GM21825 (cell line): ENCODE results near the gene CREB3L4.

Experiments
- ATAC-seq: cut with Tn5 transposase; IDR thresholded peaks from one replicate; pipeline ENCODE4 v1.9.1; 2021; ENCODE audit warnings: mild to moderate bottlenecking, moderate library complexity; ENCODE audit not compliant: unreplicated experiment

Gene CREB3L4, protein sequence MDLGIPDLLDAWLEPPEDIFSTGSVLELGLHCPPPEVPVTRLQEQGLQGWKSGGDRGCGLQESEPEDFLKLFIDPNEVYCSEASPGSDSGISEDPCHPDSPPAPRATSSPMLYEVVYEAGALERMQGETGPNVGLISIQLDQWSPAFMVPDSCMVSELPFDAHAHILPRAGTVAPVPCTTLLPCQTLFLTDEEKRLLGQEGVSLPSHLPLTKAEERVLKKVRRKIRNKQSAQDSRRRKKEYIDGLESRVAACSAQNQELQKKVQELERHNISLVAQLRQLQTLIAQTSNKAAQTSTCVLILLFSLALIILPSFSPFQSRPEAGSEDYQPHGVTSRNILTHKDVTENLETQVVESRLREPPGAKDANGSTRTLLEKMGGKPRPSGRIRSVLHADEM

DNA sequence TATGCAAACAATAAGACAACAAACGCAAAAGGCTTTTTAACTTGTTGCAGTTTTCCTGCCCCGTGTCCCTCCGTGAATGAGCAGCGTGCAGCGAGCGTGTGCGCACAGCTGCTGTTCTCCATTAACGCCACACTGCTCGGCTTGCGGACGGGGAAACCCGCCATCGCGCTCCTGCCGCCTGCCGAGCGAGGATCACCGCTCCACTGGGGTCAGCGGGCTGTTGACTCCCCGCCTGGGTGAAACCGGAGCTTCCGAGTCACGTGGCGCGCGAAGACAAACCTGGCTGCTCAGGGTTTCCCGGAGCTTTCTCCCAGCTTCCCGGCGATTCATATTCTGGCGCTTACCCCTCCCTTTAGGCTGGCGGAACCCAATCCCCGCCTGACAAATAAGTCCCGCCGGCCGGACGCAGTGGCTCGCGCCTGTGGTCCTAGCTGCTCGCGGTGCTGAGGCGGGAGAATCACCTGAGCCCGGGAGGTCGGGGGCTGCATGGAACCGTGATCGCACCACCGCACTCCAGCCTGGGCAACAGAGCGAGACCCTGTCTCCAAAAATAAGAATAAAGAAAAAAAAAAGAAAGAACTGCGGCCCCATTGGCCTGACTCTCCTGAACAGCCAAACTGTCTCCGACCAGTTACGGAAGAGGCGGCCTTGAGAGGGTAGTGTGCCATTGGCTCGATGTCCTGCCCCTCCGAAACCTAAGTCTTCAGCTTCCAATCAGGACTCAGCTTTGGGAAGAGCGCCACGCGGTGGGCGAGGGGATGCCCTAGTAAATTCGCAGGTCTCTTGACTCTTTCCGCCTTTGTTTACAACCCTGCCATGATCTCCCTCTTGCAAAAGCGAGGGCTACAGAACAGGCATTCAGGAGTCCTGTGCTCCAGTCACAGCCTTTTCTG lies at the start of gene CREB3L4:
TSS of gene CREB3L4 (plus strand) at position 796 of the 893 bp plus-strand sequence. CDS start 624 bp downstream, outside the sequence.
- ATAC-seq, result peak; percentile 64

DNA sequence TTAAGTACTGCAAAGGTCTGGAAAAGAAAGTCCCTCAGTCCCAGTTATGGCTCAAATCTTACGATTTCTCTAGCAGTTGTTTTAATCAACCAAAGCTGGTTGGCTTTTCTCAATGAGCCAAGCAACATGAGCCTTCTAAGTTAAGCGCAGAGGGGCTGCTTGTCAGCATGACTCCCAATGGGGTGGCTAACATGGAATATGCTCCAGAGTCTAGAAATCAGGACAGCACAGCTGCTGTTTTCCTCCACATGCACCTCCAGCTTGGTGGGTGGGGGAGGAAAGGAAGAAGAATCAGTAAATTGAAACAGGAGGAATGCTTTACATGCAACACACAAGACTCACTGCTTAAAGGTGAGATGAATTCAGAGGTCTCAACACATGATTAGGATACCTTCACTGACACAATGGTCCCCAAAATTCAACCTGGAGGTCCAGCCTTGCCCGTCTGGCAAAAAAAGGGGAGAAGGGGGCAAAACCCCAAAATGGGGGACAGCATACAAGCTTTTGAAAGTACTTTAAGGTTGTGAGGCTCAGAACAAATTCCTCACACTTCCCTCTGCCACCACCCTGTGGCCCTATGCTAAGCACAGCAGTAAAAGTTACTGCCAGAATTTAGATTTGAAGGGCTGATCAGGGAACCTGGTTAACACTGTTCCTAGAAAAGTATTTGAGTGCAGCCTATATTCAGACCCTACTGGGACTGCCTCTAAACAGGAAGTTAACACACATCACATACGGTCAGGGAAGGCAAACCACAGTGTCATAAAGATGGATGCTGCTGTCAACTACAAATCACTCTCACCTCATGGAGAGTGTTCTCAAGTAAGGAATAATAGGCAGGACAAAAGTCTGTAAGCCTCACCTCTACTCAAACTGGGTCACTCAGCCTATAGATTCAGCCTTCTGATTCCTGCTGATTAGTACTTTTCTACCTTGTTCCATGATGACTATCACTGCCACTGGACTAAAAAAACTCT lies 47.5 kb upstream of the CREB3L4 start:
- ATAC-seq, result no peak

DNA sequence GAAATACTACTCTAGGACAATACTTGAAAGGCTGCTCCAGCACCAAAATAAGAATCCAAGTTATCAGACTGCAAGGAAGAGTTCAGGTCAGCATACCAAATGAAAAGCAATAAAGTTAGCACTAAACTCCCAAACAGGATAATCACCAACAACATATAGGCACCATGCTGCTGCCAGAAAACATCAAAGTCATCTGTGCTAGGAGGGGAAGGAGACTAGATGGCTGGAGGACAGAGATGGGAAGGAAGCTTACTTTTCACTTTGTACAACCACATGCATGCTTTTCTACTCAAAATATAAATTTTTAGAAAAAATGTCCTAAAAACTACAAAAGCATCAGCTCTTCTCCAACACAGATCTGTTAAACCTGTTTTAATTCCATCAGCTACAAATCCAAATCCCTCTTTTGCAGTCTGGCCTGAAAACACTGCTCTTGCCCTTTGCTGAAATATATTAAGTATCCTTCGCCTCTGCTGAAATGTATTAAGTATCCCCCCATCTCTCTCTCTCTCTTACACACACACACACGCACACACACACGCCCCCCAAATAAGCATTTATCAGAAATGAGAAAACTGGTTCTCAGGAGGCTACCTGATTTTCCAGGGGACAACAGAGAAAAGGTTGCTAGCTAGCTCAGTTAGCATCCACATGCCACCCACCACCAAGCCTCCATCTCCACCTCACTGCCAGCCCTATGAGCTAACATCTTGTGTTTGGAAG lies 46.5 kb upstream of the CREB3L4 start:
- no peak for ATAC-seq

DNA sequence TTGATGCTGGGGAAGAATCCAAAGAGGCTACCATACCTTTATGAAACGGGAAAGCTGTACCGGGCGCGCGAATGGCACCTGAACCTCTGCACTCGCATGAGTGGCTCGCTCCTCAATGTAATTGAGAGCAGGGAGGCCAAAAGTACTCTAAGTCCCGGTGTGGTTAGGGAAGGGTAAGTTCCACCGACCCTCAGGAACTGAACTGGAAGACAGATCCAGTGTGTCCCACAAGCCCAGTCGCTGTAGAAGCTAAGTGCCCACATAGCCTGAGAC lies 46.0 kb upstream of the CREB3L4 start:
- no peak for ATAC-seq

DNA sequence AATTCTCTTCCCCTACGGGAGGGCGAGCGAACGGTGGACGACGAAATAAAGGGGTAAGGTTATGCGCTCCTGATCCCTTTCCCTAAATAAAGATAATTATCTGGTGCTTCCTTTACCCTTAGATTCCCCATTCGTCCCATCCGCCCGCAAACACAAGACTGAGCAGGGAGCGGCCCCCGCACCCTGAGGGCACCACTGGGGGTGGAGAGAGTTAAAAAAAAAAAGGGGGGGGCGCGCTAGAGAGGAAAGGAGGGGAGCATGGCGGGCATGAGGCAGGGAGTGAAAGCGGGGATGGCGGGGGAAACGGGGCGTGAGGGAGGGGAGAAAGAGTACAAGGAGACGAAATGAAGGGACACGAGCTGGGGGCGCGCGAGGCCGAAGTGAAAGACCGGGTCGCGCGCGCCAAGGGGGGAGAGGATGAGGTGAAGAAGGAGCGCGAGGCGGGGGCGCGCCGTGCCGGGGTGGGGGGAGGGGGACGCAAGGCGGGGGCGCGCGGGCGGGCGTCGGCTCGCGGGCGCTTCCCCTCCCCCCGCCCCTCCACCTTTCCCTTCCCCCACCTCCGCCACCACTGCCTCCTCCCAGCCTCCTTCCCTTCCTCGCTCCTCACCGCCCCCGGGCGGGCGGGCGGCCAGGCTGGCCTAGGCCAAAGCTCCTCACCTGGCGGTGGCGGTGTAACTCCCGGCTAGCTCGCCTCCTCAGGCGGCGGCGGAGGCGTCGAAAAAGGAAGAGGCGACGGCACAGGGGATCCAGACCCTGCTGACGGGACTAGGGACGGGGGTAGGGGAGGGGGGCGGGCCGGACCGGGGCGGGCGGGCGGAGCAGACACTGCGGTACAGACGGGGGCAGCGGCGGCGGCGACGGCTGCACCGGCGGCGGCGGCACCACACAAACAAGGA lies 45.4 kb upstream of the CREB3L4 start:
- ATAC-seq, result peak; percentile 35

DNA sequence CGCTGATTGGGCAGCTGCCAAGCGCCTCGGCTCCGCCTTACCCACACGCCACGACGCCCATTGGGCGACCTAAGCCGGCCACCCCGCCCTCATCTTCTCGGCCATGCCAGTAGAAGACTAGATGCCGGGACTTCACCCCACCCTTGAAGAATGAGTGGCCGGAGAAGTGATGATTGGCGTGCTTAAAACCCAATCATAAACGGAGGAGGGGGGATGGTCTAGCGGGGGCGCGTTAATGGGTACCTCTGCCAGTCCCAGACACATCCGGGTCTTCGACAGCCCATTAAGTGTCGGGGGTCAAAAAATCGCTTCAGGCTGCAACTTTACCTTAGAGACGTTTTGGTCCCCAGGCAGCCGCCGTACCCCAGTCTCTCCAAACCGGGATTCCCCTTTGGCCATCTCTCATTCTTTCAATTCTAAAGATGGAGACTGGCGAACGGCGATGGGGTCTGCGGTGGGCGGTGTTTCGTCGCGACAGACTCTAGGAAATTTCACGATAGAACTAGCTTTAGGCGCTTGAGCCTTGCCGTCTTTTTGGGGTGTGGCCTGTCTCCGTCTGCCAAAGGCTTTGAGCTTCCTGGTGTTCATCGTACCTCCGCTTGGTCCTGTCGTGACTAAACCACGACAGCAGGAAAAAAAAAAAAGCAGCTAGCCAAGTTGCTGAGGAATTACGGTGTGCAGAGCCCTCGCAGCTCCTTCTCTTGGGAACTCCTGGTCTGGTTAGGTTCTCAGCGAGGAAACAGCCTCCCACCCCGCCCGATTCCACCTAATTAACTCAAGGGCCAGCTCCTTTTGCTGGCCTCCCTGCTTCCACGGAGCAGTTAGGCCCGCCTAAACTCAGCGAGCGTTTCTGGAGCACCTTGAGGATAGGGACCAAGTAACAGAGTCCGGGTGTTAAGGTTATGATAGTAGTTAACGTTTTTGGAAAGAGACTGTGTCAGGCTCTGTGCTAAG lies 44.5 kb upstream of the CREB3L4 start, which contains the start of gene GATAD2B:
TSS of gene GATAD2B (minus strand) at position 1 of the 954 bp plus-strand sequence. CDS start 94,625 bp downstream, outside the sequence.
- peak; percentile 86 for ATAC-seq

DNA sequence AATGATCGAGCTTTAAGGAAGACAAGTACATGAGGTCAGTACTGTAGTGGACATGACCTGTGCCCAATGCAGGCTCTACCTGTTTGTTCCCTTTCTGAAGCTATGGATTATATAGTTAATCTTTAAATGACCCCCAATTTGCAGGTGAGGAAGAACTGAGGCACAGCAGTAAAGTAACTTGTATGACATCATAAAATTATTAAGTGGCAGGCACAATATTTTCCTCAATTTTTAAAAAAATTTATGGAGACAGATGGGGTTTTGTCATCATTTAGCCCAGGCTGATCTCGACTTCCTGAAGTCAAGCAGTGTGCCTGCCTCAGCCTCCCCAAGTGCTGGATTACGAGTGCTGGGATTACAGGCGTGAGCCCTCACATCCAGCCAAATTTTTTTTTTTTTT lies 41.3 kb upstream of the CREB3L4 start:
- ATAC-seq, result no peak

DNA sequence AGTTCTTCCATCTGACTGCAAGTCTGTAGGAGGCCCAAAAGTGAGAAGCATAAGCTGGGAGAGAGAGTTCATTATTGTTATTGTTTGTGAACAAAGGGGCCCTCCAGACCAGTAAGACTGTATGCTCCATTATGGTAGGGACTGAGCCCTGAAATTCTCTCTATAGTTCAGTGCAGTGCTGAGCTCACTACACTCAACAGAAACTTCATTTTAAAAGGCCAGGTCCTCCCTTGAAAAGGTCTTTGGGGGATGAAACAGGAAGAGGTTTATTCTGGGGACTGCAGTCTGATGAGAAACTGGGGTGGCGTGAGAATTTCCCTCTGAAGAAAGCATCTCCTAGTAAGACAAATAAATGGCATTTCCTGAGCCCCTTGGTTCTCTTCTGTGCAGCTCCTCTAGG lies 39.5 kb upstream of the CREB3L4 start:
- ATAC-seq, result no peak

DNA sequence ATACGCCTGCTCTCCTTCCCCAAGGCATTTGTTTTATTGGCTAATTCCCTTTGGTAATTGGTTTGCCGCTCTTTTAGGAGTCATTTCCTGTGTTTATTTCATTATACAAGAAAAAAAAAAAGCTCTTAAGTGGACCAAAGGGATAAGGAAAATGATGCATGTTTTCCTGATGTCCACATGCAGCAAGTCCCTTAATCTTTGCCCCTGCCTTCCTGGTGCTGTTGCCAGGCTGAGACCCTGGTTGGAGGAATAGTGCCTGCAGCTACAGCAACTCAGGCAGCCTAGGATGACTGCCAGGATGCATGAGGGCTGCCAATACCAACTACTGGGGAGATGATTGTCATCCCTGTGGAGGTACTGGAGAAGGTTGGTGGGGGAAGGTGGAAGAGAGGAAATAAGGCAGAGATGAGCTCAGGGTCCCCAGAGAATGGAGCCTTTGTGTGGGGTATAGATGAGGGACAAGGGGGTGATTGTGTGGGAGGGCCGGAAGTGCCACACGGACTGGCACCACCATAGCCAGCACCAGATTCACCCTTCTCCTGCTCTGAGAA lies 38.8 kb upstream of the CREB3L4 start:
- no peak for ATAC-seq

DNA sequence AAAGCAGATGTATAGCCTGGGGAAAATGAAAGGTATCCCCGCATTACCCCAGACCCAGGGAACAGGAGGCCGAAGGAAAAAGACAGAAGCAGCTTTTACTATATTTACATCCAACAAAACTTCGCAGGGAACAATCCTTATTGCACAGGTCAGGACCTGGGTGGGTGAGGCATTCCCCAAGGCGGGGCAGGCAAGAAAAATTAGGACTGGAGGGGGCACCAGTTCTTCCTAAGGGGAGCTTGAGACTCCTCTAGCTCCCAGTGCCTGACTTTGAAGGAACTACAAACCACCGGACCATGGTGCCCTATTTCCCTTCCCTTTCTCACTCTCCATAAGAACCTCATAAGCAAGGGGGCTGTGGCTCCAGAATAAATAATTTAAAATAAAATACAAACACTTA lies 38.3 kb upstream of the CREB3L4 start:
- ATAC-seq, result no peak

DNA sequence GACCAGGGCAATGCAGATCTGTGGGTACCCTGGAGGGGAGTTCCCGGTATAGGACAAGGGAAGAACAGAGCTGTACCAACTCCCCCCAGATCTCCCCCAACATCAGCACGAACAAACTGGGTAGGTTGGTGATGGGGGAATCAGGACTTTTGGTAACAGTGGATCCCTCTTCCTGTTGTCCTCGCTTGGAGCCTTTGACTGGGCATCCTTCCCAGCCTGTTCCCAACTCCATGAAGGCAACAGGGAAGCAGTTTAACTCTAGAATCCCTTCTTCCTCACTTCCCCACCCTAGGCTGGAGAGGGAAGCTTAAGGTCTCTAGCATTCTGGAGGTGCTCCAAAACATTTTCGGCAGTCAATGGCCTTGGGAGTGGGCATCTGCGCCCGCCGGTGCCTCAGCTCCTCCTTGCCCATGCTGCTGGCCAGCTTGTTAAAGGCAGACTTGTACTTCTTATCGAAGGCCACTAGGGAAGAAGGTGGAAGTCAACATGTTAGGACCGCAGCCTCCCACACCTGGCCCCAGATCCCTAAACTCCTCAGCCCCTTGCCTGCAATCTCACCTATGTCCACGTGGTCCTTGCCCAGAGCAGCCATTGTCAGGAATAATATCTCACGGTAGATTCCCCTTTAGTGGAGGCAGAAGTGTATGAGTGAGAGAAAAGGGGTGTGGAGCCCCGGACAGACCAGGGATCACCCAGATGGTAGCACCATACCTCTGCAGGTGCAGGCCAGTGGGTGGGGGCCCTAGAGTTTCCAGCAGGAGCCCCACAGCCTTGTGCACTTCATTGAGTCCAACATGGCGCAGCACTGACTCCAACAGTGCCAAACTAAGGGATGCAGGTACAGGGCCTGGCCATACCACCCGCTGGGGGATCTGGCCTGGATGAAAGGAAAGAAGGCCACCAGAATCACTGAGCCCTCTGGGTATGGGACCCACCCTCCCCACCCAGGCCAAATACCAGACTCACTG lies 37.4 kb upstream of the CREB3L4 start:
- ATAC-seq, result no peak

DNA sequence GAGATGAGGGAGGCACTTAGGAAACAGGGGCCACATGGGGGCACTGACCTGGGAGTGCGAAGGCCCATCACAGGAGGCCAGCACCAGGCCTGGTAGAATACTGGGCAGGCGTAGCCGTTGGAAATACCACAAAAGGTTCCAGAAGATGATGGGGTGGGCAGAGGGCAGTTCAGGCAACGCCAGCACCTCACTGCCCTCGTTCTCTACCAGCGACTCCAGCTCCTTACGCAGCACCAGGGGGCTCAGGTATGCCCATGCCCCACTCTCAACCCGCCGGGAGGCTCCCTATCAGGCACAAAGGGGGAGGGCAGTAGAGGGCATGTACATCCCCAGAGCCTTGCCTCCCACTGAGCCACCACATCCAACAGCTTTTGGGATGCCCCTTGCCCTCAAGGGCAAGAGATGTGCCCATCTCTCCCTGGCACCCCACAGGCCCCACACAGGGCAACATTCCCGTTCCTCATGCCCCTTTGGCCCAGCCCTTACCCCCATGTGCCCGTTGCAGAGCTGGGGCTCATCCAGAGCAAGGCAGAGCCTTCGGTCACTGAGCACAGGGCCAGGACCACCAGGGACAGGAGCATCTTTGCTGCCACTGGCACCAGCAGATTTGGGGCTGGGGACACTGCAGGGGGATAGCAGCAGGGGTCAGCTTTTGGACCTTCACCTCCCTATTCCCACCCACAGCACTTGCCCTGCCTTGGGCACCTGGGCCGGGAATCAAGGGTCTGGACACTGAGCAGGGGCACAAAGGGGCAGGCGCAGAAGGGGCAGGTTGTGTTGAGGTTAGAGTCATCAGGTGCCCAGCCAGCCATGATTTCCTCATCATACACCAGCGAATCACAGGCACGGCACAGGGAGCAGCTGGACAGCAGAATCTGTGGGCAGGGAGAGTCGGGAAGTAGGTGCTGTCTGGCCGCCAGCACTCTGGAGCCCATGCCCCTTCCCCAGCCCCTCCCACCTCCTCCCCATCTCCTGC lies 35.3 kb upstream of the CREB3L4 start:
- ATAC-seq, result no peak

DNA sequence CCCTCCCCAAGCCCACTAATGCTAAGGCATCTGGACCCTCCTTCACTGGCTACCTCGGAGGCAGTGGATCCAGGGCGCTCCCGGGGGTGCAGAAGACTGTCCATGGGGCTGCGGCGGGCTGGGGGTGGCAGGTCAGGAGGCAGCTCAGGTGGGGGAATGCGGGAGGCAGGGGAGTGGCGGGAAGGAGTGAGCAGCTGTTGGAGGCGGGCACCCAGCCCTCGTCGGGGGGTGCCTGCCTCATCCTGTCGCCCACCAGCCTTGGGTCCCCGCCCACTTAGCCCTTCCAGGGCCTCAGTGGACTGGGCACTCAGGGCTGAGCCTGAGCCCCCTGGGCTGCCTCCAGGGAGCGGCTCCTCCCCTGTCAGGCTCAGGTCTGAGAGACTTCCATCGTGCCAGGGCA lies 34.3 kb upstream of the CREB3L4 start:
- ATAC-seq, result no peak

DNA sequence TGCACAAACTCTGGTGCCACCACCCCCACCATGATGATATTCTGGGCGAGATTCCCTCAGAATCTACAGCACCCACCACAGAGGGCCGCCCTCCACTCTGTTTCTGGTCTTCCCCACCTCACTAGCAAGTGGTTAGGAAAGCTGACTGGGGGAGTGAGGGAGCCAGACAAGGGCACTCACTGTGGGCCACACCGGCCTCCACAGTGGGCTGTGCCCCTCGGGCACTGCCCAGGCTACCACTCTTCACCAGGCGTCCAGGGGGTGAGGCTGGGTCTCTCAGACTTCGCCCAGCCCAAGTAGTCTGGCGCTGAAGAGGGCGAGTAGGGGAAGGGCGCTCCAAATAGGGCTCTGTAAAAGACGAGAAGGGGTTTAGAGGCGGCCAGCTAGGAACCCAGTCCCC lies 33.7 kb upstream of the CREB3L4 start:
- no peak for ATAC-seq

DNA sequence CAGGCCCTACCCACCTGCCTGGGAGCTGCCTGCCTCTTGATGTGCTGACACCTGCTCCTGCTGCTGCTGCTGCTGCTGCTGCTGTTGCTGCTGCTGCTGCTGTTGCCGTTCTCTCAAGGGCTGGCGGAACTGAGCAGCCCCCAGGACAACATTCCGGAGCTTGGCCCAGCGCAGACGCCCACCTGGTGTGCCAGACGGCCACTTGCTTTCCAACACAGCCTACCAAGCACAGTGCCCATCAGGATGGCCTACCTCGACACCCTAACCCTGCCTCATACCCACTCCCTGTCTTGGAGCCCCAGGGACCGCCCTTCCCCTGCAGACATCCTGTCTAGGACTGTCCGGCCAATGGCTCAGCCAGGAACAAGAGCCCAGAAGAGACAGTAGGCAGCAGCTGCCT lies 33.0 kb upstream of the CREB3L4 start:
- no peak for ATAC-seq
